Body of pancreas (tissue), 4 donors: ENCODE measurements around the gene NUDT22. TPM values are rescaled to one million over a fixed set of nuclear protein-coding genes. Genes with fewer than 3 reads are reported as not detected.
A peak's percentile ranks its signal among the peaks of the same experiment; 100 is the strongest.

ENCODE experiments used
- ATAC-seq: fragments of 150-250 bp; one replicate; pipeline ENCODE4 v1.9.1; 2016
- DNase-seq, 4 donors: peaks; one replicate each; pipeline ENCODE4 v3.0.0-alpha.2; 2019
- H3K27ac ChIP-seq, 4 donors: fragments of 200-600 bp; sonication (generic); 1 replicate in 3 of 4; 2 replicates in 1 of 4; pipeline versions ENCODE4 v1.5.1 to v1.6.1; 2016 to 2019; ENCODE audit warnings: mild to moderate bottlenecking in 1 of 4, mixed read lengths in 1 of 4, moderate library complexity in 1 of 4
- H3K27me3 ChIP-seq, 2 donors: fragments of 200-600 bp; sonication (generic); one replicate each; pipeline ENCODE4 v1.6.0; 2016; ENCODE audit warnings: mild to moderate bottlenecking in 1 of 2
- H3K36me3 ChIP-seq, 2 donors: fragments of 200-600 bp; sonication (generic); replicated peaks in 1 of 2; 2 replicates each; pipeline ENCODE4 v1.5.1; 2016; ENCODE audit warnings: low read depth in 2 of 2; ENCODE audit not compliant: insufficient read depth in 1 of 2
- H3K4me1 ChIP-seq: fragments of 200-600 bp; sonication (generic); one replicate; pipeline ENCODE4 v1.6.0; 2016
- H3K4me3 ChIP-seq, 2 donors: fragments of 200-600 bp; sonication (generic); 1 replicate in 1 of 2; 2 replicates in 1 of 2; pipeline ENCODE4 v1.5.1; 2016 to 2019
- H3K9me3 ChIP-seq, 3 donors: fragments of 200-600 bp; sonication (generic); 1 replicate in 2 of 3; 2 replicates in 1 of 3; pipeline ENCODE4 v1.5.1; 2016
- POLR2A ChIP-seq, 3 donors: fragments of 450-650 bp; IDR thresholded peaks; one replicate each; pipeline ENCODE4 v1.6.1; 2016; ENCODE audit warnings: antibody characterized with exemption in 3 of 3, mild to moderate bottlenecking in 2 of 3
- WGBS, 2 donors: methylation state at CpG; one replicate each; pipeline ENCODE4 v1.1.5; 2017; 5-methylcytosine and 5-hydroxymethylcytosine counted together
- intact Hi-C: fragments of 100-400 bp; cut with DNase I; formaldehyde crosslinking; loops from one replicate; pipeline ENCODE4 v1.15.1; 2023
- total RNA-seq, 2 donors: library from RNA; depleted of rRNA; stranded (reverse); fragments of >200 nt; gene quantifications; one replicate each; pipeline ENCODE4 v1.1.0, GENCODE V29; 2016
- TF ChIP-seq, protein P1 (sequence below), 7 experiments: fragments of 450-650 bp in 4 of 7; fragments of 200-600 bp in 3 of 7; sonication (generic) in 3 of 7; IDR thresholded peaks; one replicate each; pipeline ENCODE4 v1.5.1; 2016 to 2019; ENCODE audit warnings: antibody characterized with exemption in 7 of 7

The NUDT22 gene
- total RNA-seq, 2 donors from 2014 or later: 45.9 to 73.5 TPM

DNA sequence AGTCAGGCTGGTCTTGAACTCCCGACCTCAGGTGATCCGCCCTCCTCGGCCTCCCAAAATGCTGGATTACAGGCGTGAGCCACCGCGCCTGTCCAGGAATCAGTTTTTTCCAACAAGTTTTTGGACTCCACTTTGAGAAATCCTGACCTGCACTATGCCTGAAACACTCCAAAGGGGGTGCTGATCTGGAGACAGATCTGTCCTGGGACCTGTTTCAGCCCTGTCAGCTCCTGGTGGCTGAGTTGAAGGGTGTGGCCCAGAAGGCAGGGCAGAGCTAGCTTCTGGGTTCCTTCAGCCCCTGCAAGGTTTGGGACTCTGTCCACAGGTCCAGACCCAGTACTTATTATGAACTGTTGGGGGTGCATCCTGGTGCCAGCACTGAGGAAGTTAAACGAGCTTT is 5.5 kb downstream of the NUDT22 start:
- no peak for DNase-seq
- intact Hi-C loops: no loop called here
- Histone ChIP-seq H3K9me3 (no peaks in the 10 kb centered on the region), H3K4me1 (peaks cover 81% of the 10 kb centered on the region), H3K27ac (peak overlapping the region in 2 of 4 donors; percentile 93 to 97), H3K36me3 (no peaks in the 10 kb centered on the region), H3K4me3 (no peak overlapping the region), H3K27me3 (no peaks in the 10 kb centered on the region)
- TF ChIP-seq, protein P1, sequence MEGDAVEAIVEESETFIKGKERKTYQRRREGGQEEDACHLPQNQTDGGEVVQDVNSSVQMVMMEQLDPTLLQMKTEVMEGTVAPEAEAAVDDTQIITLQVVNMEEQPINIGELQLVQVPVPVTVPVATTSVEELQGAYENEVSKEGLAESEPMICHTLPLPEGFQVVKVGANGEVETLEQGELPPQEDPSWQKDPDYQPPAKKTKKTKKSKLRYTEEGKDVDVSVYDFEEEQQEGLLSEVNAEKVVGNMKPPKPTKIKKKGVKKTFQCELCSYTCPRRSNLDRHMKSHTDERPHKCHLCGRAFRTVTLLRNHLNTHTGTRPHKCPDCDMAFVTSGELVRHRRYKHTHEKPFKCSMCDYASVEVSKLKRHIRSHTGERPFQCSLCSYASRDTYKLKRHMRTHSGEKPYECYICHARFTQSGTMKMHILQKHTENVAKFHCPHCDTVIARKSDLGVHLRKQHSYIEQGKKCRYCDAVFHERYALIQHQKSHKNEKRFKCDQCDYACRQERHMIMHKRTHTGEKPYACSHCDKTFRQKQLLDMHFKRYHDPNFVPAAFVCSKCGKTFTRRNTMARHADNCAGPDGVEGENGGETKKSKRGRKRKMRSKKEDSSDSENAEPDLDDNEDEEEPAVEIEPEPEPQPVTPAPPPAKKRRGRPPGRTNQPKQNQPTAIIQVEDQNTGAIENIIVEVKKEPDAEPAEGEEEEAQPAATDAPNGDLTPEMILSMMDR (IDR thresholded peaks at IDR 0.05): no peak
- TF ChIP-seq POLR2A (IDR thresholded peaks at IDR 0.05): no peak
- no peak for ATAC-seq
- WGBS, 2 donors: 70 to 96% methylated on average over 5 to 7 of the region's 7 CpGs

DNA sequence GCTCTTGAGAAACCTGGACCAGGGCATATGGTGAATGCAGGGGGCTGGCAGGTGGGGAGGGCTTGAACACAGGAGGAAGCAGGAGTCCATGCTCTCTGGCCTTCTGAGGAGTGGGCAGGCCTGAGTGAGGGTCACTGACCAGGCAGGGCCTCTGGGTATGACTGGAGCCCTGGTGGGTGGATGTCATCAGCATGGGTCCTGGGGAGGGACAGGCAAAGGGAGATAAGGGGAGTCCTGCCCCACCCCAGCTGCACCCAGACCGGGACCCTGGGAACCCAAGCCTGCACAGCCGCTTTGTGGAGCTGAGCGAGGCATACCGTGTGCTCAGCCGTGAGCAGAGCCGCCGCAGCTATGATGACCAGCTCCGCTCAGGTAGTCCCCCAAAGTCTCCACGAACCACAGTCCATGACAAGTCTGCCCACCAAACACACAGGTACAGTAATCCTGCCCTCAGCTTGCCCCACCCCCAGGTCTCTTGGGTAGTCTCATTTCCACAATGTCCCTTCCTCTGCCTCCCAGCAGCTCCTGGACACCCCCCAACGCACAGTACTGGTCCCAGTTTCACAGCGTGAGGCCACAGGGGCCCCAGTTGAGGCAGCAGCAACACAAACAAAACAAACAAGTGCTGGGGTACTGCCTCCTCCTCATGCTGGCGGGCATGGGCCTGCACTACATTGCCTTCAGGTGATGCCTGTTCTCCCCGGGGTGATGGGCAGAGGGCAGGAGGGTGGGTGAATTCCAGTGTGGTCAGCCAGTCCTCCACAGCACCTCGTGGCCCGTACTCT is 6.3 kb downstream of the NUDT22 start:
- DNase-seq: no peak
- WGBS, 2 donors: 80 to 82% methylated on average over 4 to 8 of the region's 15 CpGs
- intact Hi-C loops: no loop called here
- Histone ChIP-seq H3K36me3 (no peaks in the 10 kb centered on the region), H3K27me3 (no peaks in the 10 kb centered on the region), H3K4me3 (no peak overlapping the region), H3K4me1 (peaks cover 76% of the 10 kb centered on the region), H3K9me3 (no peaks in the 10 kb centered on the region), H3K27ac (peak overlapping the region in 1 of 4 donors; percentile 93)
- TF ChIP-seq, protein P1 (IDR thresholded peaks at IDR 0.05): no peak
- no peak for TF ChIP-seq POLR2A (IDR thresholded peaks at IDR 0.05)
- no peak for ATAC-seq

DNA sequence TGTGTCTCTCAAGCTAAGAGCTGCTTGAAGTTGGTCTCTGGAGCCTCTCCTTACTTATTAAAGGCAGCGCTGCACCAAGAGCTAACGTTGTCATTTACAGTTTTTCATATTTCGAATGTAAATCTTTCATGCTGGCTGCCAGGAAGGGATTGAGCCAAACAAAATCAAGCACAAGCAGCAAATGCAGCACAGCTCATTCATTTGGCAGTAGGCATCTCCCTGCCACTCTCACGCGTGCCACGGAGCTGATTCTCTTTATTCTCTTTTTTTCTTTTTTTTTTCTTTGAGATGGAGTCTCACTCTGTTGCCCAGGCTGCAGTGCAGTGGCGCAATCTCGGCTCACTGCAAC is 6.9 kb downstream of the NUDT22 start:
- no peaks in the 10 kb centered on the region for H3K27me3 ChIP-seq
- 87 to 88% methylated on average over 8 of the region's 8 CpGs for WGBS, 2 donors
- H3K27ac ChIP-seq: no peak overlapping the region
- ATAC-seq (no peak), DNase-seq (no peak)
- no peaks in the 10 kb centered on the region for H3K9me3 ChIP-seq
- peaks cover 76% of the 10 kb centered on the region for H3K4me1 ChIP-seq
- intact Hi-C loops: no loop called here
- H3K36me3 ChIP-seq: no peaks in the 10 kb centered on the region
- H3K4me3 ChIP-seq: no peak overlapping the region
- TF ChIP-seq, protein P1 (IDR thresholded peaks at IDR 0.05): no peak
- TF ChIP-seq POLR2A (IDR thresholded peaks at IDR 0.05): no peak

DNA sequence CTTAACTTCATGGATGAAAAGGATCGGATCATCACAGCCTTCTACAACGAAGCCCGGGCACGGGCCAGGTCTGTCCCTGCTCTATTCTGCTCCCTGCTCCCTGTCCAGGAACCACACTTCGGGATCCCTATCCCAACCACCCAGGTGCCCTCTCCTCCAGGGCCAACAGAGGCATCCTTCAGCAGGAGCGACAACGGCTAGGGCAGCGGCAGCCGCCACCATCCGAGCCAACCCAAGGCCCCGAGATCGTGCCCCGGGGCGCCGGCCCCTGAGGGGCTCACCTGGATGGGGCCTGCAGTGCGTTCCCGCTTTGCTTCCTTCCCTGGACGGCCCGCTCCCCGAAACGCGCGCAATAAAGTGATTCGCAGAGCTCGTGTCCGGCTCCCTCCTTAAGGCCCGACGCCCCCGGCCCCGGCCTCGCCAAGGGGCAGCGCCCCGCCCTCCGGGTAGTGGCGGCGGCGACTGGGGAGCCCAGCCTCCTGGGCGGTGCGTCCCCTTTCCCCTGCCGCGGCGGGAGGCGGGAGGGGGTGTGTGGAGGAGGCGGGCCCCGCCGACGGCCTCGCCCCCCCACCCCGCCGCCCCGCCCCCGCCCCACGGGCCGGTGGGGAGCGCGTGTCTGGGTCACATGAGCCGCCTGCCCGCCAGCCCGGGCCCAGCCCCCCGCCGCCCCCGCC is 8.0 kb downstream of the NUDT22 start, which contains the start of gene VEGFB:
Gene VEGFB (plus strand): TSS at position 672 of the 674 bp plus-strand sequence. CDS start 250 bp downstream, outside the sequence.
- H3K4me1 ChIP-seq: peaks cover 76% of the 10 kb centered on the region

More for the DNA sequence above, 8.0 kb downstream of the NUDT22 start, which contains the start of gene VEGFB:
- Histone ChIP-seq H3K36me3 (no peaks in the 10 kb centered on the region), H3K27me3 (no peaks in the 10 kb centered on the region), H3K9me3 (no peaks in the 10 kb centered on the region), H3K27ac (peak within 1 kb of the TSS; percentile 81 to 92 (median 86)), H3K4me3 (peak within 1 kb of the TSS; percentile 49 to 57)
- 2 to 3% methylated on average over 22 to 46 of the region's 62 CpGs for WGBS, 2 donors
- ATAC-seq (peak; percentile 47), DNase-seq (peak; percentile 72 to 81 (median 76))
- intact Hi-C loops: no loop called here
- TF ChIP-seq, protein P1 (IDR thresholded peaks at IDR 0.05): no peak
- TF ChIP-seq POLR2A (IDR thresholded peaks at IDR 0.05): peak in 2 of 3 donors; percentile 45 to 50
